ENCODE data around the gene GID8. TPM values are rescaled to one million over a fixed set of nuclear protein-coding genes. Genes with fewer than 3 reads are reported as not detected.

GID8 gene
- total RNA-seq, 4 donors from 2014 or later, result 23.2 to 34.8 (median 27.9) TPM

GRCh38 chr20:62962221-62962879 is 24.4 kb downstream of the GID8 start:
- no peak for ATAC-seq
- no peak overlapping the region for H3K27ac ChIP-seq
- H3K9me3 ChIP-seq, result no peaks in the 10 kb centered on the region
- WGBS, 2 donors (ENCODE audit: low coverage in 1 of 2), result 88 to 97% methylated on average over 6 to 8 of the region's 30 CpGs
- H3K27me3 ChIP-seq, result no peaks in the 10 kb centered on the region
- H3K4me3 ChIP-seq, result no peak overlapping the region
- TF ChIP-seq POLR2A (IDR thresholded peaks at IDR 0.05) (no peak), CTCF (IDR thresholded peaks at IDR 0.05) (no peak), POLR2AphosphoS5 (IDR thresholded peaks at IDR 0.05) (no peak), EP300 (IDR thresholded peaks at IDR 0.05) (no peak)
- H3K4me1 ChIP-seq, result no peaks in the 10 kb centered on the region
- peaks cover 0 to 59% of the 10 kb centered on the region in 2 donors for H3K36me3 ChIP-seq

GRCh38 chr20:62962891-62963613 is 25.1 kb downstream of the GID8 start:
- no peaks in the 10 kb centered on the region for H3K4me1 ChIP-seq
- peaks cover 0 to 56% of the 10 kb centered on the region in 2 donors for H3K36me3 ChIP-seq
- TF ChIP-seq CTCF (IDR thresholded peaks at IDR 0.05) (no peak), POLR2A (IDR thresholded peaks at IDR 0.05) (no peak), EP300 (IDR thresholded peaks at IDR 0.05) (no peak), POLR2AphosphoS5 (IDR thresholded peaks at IDR 0.05) (no peak)
- no peak overlapping the region for H3K4me3 ChIP-seq
- H3K9me3 ChIP-seq, result no peaks in the 10 kb centered on the region
- no peak for ATAC-seq
- H3K27me3 ChIP-seq, result no peaks in the 10 kb centered on the region
- WGBS, 2 donors (ENCODE audit: low coverage in 1 of 2), result 80% methylated on average over 4 of the region's 32 CpGs; no CpG with 5 or more reads in 1 of the 2 donors
- H3K27ac ChIP-seq, result no peak overlapping the region

GRCh38 chr20:62963614-62964397 is 25.9 kb downstream of the GID8 start:
- Histone ChIP-seq H3K36me3 (peaks cover 0 to 50% of the 10 kb centered on the region in 2 donors), H3K27ac (no peak overlapping the region), H3K9me3 (no peaks in the 10 kb centered on the region), H3K4me1 (no peaks in the 10 kb centered on the region), H3K27me3 (peaks cover 3% of the 10 kb centered on the region), H3K4me3 (no peak overlapping the region)
- WGBS, 2 donors (ENCODE audit: low coverage in 1 of 2), result 100% methylated on average over 3 of the region's 32 CpGs; no CpG with 5 or more reads in 1 of the 2 donors
- TF ChIP-seq POLR2A (IDR thresholded peaks at IDR 0.05), result no peak
- TF ChIP-seq CTCF (IDR thresholded peaks at IDR 0.05), result no peak
- no peak for TF ChIP-seq POLR2AphosphoS5 (IDR thresholded peaks at IDR 0.05)
- no peak for TF ChIP-seq EP300 (IDR thresholded peaks at IDR 0.05)
- no peak for ATAC-seq

GRCh38 chr20:62964700-62965099 is 26.8 kb downstream of the GID8 start:
- peaks cover 0 to 50% of the 10 kb centered on the region in 2 donors for H3K36me3 ChIP-seq

More at GRCh38 chr20:62964700-62965099, 26.8 kb downstream of the GID8 start:
- H3K27me3 ChIP-seq, result peaks cover 12% of the 10 kb centered on the region
- no peak overlapping the region for H3K4me3 ChIP-seq
- H3K27ac ChIP-seq, result no peak overlapping the region
- WGBS, 2 donors (ENCODE audit: low coverage in 1 of 2), result 83 to 88% methylated on average over 7 to 12 of the region's 20 CpGs
- ATAC-seq, result no peak
- H3K4me1 ChIP-seq, result no peaks in the 10 kb centered on the region
- H3K9me3 ChIP-seq, result no peaks in the 10 kb centered on the region
- TF ChIP-seq POLR2AphosphoS5 (IDR thresholded peaks at IDR 0.05), result no peak
- no peak for TF ChIP-seq EP300 (IDR thresholded peaks at IDR 0.05)
- no peak for TF ChIP-seq CTCF (IDR thresholded peaks at IDR 0.05)
- no peak for TF ChIP-seq POLR2A (IDR thresholded peaks at IDR 0.05)
